GM19328 (cell line): ENCODE results near the gene TRPM2.
"Not testable (repeated sequence)": the region's sequence is repeated elsewhere in the genome, so short reads cannot be mapped to it uniquely, and the experiment has no call there.

Experiments
- ATAC-seq: cut with Tn5 transposase; IDR thresholded peaks from one replicate; pipeline ENCODE4 v1.9.1; 2021; ENCODE audit warnings: mild to moderate bottlenecking, moderate library complexity; ENCODE audit not compliant: unreplicated experiment

TRPM2 gene

GRCh38 chr21:44333509-44334328 is 19.7 kb upstream of the TRPM2 start:
- ATAC-seq: no peak

DNA sequence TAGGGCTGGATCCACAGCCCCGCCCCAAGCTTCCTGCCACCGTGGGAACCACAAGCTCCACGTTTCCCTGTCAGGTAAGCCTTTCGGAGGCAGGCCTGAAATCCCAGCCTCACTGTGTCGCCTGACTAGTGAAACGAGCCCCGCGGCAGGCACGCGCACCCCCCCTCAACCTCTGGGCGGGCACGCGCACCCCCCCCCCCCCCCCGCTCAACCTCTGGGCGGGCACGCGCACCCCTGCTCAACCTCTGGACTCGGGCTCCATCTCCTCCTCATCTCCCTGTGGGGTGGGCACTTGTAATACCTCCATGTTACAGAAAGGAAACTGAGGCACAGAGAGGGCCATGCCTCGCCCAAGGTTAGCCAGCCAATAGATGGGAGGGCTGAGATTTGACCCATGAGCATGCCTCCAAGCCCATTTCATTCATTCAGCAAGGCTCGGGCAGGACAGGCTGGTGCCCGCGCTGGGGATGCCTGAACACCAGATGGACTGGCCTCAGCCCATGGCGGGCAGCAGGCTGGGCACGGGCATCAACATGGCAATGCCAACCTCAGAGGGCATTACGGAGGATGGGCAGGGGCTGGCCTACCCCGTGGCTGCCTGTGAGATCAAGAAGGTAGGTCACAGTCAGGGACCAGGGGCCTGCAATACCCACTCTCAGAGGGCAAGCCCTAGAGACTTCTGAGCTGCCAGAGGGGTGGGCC is 18.9 kb upstream of the TRPM2 start:
- no peak for ATAC-seq

GRCh38 chr21:44335266-44336059 is 18.0 kb upstream of the TRPM2 start:
- ATAC-seq: no peak

DNA sequence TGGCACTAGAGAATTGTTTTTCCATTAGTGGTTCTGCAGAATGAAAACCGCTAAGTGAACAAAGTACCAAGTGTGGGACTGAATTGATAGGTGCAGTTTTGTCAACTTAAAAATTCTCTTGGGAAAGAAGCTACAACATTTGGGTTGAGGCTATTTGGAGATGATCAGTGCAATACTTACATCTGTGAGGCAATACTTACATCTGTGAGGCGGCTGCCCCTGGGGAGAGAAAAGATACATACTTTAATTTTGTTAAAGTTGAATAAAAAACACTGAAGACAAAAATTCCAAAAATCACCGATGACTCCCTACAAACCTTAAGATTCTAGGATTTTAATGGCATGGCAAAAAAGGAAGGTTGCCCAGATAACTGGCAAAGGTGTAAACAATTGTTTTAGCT is 16.0 kb upstream of the TRPM2 start:
- ATAC-seq: no peak

DNA sequence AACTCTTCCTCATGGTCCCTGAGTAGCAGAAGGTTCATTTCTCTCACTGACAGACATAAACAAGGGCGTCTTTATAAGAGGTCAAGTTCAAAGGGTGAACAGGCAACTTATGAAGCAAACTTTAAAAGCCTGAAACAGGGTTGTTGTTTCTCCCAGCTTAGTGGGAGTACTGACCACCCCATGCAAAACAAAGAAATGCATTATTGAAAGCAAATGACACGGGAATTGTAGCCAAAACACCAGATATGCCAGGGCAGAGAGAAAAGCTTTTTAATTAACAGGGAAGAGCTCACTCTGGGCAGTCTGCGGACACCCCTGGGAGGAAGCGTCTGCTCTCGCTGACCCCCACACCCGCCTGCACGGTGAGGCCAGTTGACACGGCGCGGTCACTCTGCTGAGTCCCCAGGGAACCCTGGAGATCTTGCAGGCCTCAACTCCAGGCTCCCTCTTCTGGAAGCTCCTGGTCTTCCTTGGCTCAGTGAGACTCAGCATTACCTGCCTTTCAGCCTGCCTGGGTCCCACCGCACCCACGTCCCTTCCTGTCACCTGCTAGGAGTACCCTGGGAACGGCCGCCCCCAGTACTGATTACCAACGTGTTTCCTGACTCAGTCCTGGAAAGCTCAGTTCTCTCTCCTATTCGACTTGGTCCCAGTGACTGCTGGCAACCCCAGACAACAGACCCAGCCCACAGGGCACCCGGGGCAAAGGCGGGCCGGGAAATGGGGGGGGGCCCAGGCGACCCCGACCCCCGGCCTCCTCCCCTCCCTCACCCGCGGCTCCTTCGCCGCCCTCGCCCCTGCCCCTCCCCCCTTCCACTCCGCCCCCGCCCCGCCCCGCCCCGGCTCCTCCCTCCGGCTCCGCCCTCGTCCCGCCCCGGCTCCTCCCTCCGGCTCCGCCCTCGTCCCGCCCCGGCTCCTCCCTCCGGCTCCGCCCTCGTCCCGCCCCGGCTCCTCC is 15.2 kb upstream of the TRPM2 start:
- ATAC-seq: no peak

- ATAC-seq: peak; percentile 80
These were observed 14.2 kb upstream of the TRPM2 start, which contains the start of gene CFAP410 for GRCh38 chr21:44338971-44339910. Gene CFAP410, minus strand, starts transcription at chr21:44339390. Its CDS starts 196 bp downstream, at chr21:44339194.

DNA sequence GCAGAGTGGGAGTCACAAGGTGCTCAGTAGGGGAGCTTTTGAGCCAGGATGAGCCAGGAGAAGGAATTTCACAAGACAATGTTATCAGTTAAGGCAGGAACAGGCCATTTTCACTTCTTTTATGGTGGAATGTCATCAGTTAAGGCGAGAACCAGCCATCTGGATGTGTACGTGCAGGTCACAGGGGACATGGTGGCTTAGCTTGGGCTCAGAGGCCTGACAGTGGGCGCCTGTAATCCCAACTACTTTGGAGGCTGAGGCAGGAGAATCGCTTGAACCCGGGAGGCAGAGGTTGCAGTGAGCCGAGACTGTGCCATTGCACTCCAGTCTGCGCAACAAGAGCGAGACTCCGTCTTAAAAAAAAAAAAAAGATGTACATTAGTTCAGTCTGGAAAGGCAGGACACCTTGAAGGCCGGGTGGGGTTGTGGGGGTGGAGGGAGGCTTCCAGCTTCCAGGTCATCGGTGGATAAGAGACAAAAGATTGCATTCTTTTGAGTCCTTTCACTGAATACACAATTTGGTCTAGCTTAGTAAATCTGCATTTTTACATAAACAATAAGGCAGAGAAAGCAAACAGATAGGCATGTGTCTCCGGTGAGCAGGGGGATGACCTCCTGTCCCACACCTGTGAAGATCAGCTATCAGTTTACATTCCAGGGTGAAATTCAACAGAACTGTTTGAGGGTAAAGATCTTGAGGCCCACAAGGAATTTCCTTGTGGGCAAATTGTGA is 11.5 kb upstream of the TRPM2 start:
- not testable (repeated sequence) for ATAC-seq

GRCh38 chr21:44342981-44343380 is 10.4 kb upstream of the TRPM2 start:
- not testable (repeated sequence) for ATAC-seq

GRCh38 chr21:44344541-44345183 is 8.8 kb upstream of the TRPM2 start:
- ATAC-seq: no peak

GRCh38 chr21:44345495-44345894 is 7.9 kb upstream of the TRPM2 start:
- ATAC-seq: no peak

GRCh38 chr21:44347911-44348451 is 5.4 kb upstream of the TRPM2 start:
- ATAC-seq: no peak

GRCh38 chr21:44348861-44349260 is 4.6 kb upstream of the TRPM2 start:
- no peak for ATAC-seq

- ATAC-seq: no peak
These were observed 4.0 kb upstream of the TRPM2 start for GRCh38 chr21:44349416-44349846.

DNA sequence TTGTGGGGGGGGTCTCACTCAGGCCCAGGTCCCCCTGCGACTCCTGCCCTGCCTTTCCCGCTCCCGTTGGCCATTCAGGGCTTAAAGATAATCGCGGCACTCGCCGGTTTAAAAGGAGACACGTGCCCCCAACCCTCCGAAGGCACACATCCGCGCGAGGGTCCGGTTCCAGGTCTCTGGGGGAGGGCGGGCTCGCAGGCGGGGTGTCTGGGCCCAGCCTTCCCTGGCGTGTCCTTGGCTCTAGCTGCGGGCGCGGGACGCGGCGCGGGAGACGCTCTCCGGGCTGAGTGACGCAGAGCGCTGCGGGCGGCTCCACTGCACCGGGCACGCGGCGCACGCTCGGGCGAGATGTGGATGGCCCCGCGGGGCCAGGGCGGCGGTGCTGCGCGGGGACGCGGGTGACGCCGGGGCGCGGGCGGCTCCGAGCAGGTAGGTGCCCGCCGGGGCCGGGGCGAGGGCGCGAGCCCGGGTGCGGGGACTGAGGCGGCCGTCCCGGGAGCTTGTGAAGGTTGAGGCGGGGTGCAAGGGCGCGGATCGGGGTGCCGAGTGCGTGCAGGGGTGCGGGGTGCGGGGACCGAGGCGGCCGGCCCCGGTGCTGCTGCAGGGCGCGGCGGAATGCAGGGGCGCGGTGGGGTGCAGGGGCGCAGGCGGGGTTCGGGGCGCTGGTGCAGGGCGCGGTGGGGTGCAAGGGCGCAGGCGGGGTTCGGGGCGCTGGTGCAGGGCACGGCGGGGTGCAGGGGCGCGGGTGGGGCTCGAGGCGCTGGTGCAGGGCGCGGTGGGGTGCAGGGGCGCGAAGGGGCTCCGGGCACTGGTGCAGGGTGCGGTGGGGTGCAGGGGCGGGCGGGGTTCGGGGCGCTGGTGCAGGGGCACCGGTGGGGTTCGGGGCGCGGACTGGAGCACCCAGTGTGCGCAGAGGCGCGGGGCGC is 3.3 kb upstream of the TRPM2 start:
- no peak for ATAC-seq

DNA sequence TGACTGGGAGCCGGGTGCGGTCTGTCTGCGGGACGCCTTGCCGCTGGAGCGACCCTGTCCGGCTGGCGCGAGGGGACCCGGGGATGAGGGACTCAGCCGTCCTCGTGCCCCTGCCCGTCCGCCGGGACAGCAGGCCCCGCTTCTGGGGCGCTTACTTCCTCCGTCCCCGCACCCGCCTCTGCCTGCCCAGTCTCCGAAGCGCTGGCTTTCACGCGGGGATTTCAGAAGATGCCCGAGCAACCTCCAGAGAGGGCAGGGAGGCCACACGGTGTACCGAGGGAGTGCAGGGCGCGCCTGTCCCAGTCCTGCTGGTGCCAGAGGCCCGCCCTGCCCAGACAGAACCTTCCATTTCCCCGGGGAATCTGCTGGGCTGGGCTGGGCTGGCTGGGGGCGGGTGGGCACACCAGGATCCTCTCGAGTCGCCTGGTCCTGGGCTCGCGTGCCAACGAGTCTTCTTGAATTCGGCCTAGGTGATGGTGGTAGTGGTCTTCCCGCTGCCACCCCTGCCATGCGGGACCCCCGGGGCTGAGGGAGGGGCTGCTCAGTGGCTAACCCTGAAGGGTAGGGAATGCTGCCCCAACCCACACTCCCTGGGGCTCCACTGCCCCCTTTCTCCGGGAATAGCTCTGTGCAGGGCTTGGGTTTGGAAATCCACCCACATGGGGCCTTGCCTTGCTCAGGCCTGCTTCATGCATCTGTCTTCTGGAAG is 2.5 kb upstream of the TRPM2 start:
- ATAC-seq: no peak
